Left ventricle myocardium inferior (tissue), 1 donor: ENCODE results near the gene UQCR11. TPM values are rescaled to one million over a fixed set of nuclear protein-coding genes. Genes with fewer than 3 reads are reported as not detected.

Experiments
- DNase-seq: peaks from one replicate; pipeline ENCODE4 v3.0.0-alpha.2; 2020
- H3K27ac ChIP-seq: fragments of 200-600 bp; replicated peaks from 2 replicates; pipeline ENCODE4 v1.8.0; 2021
- H3K27me3 ChIP-seq: fragments of 200-600 bp; 2 replicates; pipeline ENCODE4 v1.8.0; 2021; ENCODE audit warnings: low read depth
- H3K36me3 ChIP-seq: fragments of 200-600 bp; 2 replicates; pipeline ENCODE4 v1.8.0; 2021
- H3K4me1 ChIP-seq: fragments of 200-600 bp; 2 replicates; pipeline ENCODE4 v1.8.0; 2021
- H3K4me3 ChIP-seq: fragments of 200-600 bp; 2 replicates; pipeline ENCODE4 v1.8.0; 2021; ENCODE audit warnings: mild to moderate bottlenecking, moderate library complexity
- H3K9me3 ChIP-seq: fragments of 200-600 bp; replicated peaks from 2 replicates; pipeline ENCODE4 v1.8.0; 2021
- CTCF ChIP-seq: fragments of 200-600 bp; IDR thresholded peaks from 2 replicates; pipeline ENCODE4 v1.8.0; 2021; ENCODE audit warnings: antibody characterized with exemption, mild to moderate bottlenecking, borderline replicate concordance
- intact Hi-C: fragments of 100-400 bp; cut with micrococcal nuclease; formaldehyde crosslinking; loops from one replicate; pipeline ENCODE4 v1.11.0; 2022
- total RNA-seq: library from RNA; stranded (reverse); fragmentation: NEBNext Ultra II Directional; extraction: Animal tissue kit (Norgen Biotek cat#: 25700); gene quantifications from one replicate; pipeline ENCODE4 v1.2.1, GENCODE V29; 2021
- donor health status: DM: no; HTN: yes; CAD: no; lungs with severe emphysema.

Gene UQCR11
- total RNA-seq, 1 donor from 2014 or later = 942 TPM

- no peak for DNase-seq
Measured at GRCh38 chr19:1582201-1582600, 23.1 kb downstream of the UQCR11 start.

GRCh38 chr19:1580957-1581356 is 24.3 kb downstream of the UQCR11 start:
- H3K27me3 ChIP-seq = no peaks in the 10 kb centered on the region
- TF ChIP-seq CTCF = no peak
- H3K4me3 ChIP-seq = no peak overlapping the region
- intact Hi-C loops = no loop called here
- peaks cover 14% of the 10 kb centered on the region for H3K4me1 ChIP-seq
- H3K27ac ChIP-seq = no peak overlapping the region
- no peaks in the 10 kb centered on the region for H3K9me3 ChIP-seq
- no peak for DNase-seq
- peaks cover 81% of the 10 kb centered on the region for H3K36me3 ChIP-seq

More at GRCh38 chr19:1582201-1582600, 23.1 kb downstream of the UQCR11 start:
- intact Hi-C loops = no loop called here
- H3K27ac ChIP-seq = no peak overlapping the region
- peaks cover 9% of the 10 kb centered on the region for H3K4me1 ChIP-seq
- H3K36me3 ChIP-seq = peaks cover 75% of the 10 kb centered on the region
- no peaks in the 10 kb centered on the region for H3K27me3 ChIP-seq
- TF ChIP-seq CTCF = no peak
- H3K4me3 ChIP-seq = no peak overlapping the region
- no peaks in the 10 kb centered on the region for H3K9me3 ChIP-seq

GRCh38 chr19:1580382-1580781 is 24.9 kb downstream of the UQCR11 start:
- TF ChIP-seq CTCF = no peak
- Histone ChIP-seq H3K36me3 (peaks cover 81% of the 10 kb centered on the region), H3K4me1 (peaks cover 14% of the 10 kb centered on the region), H3K27ac (no peak overlapping the region), H3K9me3 (no peaks in the 10 kb centered on the region), H3K4me3 (no peak overlapping the region), H3K27me3 (no peaks in the 10 kb centered on the region)
- DNase-seq = no peak
- intact Hi-C loops = no loop called here

GRCh38 chr19:1579222-1579621 is 26.0 kb downstream of the UQCR11 start:
- intact Hi-C loops = no loop called here
- Histone ChIP-seq H3K4me1 (peaks cover 14% of the 10 kb centered on the region), H3K9me3 (no peaks in the 10 kb centered on the region), H3K27me3 (no peaks in the 10 kb centered on the region), H3K36me3 (peaks cover 74% of the 10 kb centered on the region), H3K27ac (no peak overlapping the region), H3K4me3 (no peak overlapping the region)
- no peak for DNase-seq
- no peak for TF ChIP-seq CTCF

- H3K9me3 ChIP-seq = no peaks in the 10 kb centered on the region
- H3K4me1 ChIP-seq = peaks cover 14% of the 10 kb centered on the region
- H3K36me3 ChIP-seq = peaks cover 63% of the 10 kb centered on the region
- peak overlapping the region; percentile 71 for H3K27ac ChIP-seq
- H3K4me3 ChIP-seq = peak overlapping the region; percentile 15
- intact Hi-C loops = no loop called here
- no peak for DNase-seq
- H3K27me3 ChIP-seq = no peaks in the 10 kb centered on the region
- TF ChIP-seq CTCF = no peak
Measured at GRCh38 chr19:1577929-1578618, 27.2 kb downstream of the UQCR11 start.
